ENCODE data around the gene PAPSS2. TPM values are rescaled to one million over a fixed set of nuclear protein-coding genes. Genes with fewer than 3 reads are reported as not detected.
"Not testable (repeated sequence)": the region's sequence is repeated elsewhere in the genome, so short reads cannot be mapped to it uniquely, and the experiment has no call there.

PAPSS2 gene
- 10 to 100 TPM in 3 of 4 donors, 1 to 10 TPM in 1; 4.4 to 20.1 (median 14.1) TPM for total RNA-seq

GRCh38 chr10:87659571-87660483 is at the start of gene PAPSS2:
PAPSS2 (plus strand) TSS chr10:87659878; CDS start chr10:87659982, 104 bp downstream.
- Histone ChIP-seq H3K4me3 (peak within 1 kb of the TSS; percentile 39 to 80), H3K27me3 (peaks cover 30% of the 10 kb centered on the region), H3K27ac (peak within 1 kb of the TSS in 3 of 4 donors; percentile 76 to 80 (median 76)), H3K9me3 (no peaks in the 10 kb centered on the region), H3K4me1 (peaks cover 0 to 41% (median 3%) of the 10 kb centered on the region in 3 donors), H3K36me3 (no peaks in the 10 kb centered on the region)
- peak; percentile 44 to 45 for TF ChIP-seq POLR2A (IDR thresholded peaks at IDR 0.05)
- TF ChIP-seq, protein P1, sequence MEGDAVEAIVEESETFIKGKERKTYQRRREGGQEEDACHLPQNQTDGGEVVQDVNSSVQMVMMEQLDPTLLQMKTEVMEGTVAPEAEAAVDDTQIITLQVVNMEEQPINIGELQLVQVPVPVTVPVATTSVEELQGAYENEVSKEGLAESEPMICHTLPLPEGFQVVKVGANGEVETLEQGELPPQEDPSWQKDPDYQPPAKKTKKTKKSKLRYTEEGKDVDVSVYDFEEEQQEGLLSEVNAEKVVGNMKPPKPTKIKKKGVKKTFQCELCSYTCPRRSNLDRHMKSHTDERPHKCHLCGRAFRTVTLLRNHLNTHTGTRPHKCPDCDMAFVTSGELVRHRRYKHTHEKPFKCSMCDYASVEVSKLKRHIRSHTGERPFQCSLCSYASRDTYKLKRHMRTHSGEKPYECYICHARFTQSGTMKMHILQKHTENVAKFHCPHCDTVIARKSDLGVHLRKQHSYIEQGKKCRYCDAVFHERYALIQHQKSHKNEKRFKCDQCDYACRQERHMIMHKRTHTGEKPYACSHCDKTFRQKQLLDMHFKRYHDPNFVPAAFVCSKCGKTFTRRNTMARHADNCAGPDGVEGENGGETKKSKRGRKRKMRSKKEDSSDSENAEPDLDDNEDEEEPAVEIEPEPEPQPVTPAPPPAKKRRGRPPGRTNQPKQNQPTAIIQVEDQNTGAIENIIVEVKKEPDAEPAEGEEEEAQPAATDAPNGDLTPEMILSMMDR (IDR thresholded peaks at IDR 0.05): peak in 1 of 4 experiments; percentile 16
- TF ChIP-seq POLR2AphosphoS5 (IDR thresholded peaks at IDR 0.05): no peak
- ATAC-seq: peak; percentile 80
- WGBS, 2 donors (ENCODE audit: low coverage in 1 of 2): no CpG with 5 or more reads among the region's 82 CpGs

DNA sequence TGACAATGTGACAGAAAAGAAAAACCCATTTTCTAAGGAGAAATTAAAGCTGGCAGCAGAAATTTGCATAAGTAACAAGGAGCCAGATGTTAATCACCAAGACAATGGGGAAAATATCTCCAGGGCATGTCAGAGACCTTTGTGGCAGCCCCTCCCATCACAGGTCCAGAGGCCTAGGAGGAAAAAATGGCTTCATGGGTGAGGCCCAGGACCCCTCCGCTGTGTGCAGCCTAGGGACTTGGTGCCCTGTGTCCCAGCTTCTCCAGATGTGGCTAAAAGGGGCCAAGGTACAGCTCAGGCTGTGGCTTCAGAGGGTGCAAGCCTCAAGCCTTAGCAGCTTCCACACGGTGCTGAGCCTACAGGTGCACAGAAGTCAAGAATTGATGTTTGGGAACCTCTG is 48.3 kb upstream of the PAPSS2 start:
- not testable (repeated sequence) for H3K4me1 ChIP-seq, H3K9me3 ChIP-seq, H3K36me3 ChIP-seq, H3K27ac ChIP-seq, ATAC-seq, H3K27me3 ChIP-seq, H3K4me3 ChIP-seq
- no CpG with 5 or more reads among the region's 2 CpGs for WGBS, 2 donors (ENCODE audit: low coverage in 1 of 2)

DNA sequence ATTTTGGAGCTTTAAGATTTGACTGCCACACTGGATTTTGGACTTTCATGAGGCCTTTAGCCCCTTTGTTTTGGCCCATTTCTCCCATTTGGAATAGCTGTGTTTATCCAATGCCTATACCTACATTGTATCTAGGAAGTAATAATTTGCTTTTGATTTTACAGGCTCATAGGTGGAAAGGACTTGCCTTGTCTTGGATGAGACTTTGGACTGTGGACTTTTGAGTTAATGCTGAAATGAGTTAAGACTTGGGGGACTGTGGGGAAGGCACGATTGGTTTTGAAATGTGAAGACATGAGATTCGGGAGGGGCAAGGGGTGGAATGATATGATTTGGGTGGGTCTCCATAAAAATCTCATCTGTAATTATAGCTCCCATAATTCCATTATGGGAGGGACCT is 47.6 kb upstream of the PAPSS2 start:
- Histone ChIP-seq H3K27ac (no peak overlapping the region), H3K36me3 (no peaks in the 10 kb centered on the region), H3K9me3 (peaks cover 0 to 7% (median 0%) of the 10 kb centered on the region in 3 donors), H3K4me3 (no peak overlapping the region), H3K4me1 (no peaks in the 10 kb centered on the region), H3K27me3 (peaks cover 10% of the 10 kb centered on the region)
- no peak for ATAC-seq
- TF ChIP-seq POLR2AphosphoS5 (IDR thresholded peaks at IDR 0.05) (no peak), POLR2A (IDR thresholded peaks at IDR 0.05) (no peak), EP300 (IDR thresholded peaks at IDR 0.05) (no peak)
- TF ChIP-seq, protein P1 (IDR thresholded peaks at IDR 0.05): no peak
- WGBS, 2 donors (ENCODE audit: low coverage in 1 of 2): 94 to 95% methylated on average over 2 of the region's 2 CpGs

DNA sequence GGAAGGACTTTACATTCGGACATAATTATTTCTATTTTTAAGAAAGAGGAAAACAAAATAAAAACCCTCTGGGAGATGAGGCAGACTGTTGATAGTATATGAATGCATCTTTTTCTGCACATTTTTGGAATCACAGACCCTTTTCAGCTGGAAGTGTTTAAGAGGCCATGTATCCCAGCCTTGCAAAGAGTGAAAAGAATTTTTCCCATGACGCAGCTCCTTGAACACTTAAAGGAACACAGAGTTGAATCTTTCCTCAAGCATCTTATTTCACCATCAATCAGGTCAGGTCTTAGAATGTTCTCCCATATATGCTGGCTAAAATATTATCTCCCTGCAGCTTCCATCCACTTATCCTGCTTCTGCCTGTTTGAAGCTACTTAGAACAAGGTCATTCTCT is 45.9 kb upstream of the PAPSS2 start:
- H3K9me3 ChIP-seq: peaks cover 0 to 7% (median 0%) of the 10 kb centered on the region in 3 donors
- H3K27me3 ChIP-seq: peaks cover 14% of the 10 kb centered on the region
- no peaks in the 10 kb centered on the region for H3K36me3 ChIP-seq
- 56 to 65% methylated on average over 1 to 2 of the region's 2 CpGs for WGBS, 2 donors (ENCODE audit: low coverage in 1 of 2)
- no peaks in the 10 kb centered on the region for H3K4me1 ChIP-seq
- H3K4me3 ChIP-seq: no peak overlapping the region
- no peak for ATAC-seq
- TF ChIP-seq EP300 (IDR thresholded peaks at IDR 0.05) (no peak), POLR2A (IDR thresholded peaks at IDR 0.05) (no peak), POLR2AphosphoS5 (IDR thresholded peaks at IDR 0.05) (no peak)
- TF ChIP-seq, protein P1 (IDR thresholded peaks at IDR 0.05): no peak
- no peak overlapping the region for H3K27ac ChIP-seq

DNA sequence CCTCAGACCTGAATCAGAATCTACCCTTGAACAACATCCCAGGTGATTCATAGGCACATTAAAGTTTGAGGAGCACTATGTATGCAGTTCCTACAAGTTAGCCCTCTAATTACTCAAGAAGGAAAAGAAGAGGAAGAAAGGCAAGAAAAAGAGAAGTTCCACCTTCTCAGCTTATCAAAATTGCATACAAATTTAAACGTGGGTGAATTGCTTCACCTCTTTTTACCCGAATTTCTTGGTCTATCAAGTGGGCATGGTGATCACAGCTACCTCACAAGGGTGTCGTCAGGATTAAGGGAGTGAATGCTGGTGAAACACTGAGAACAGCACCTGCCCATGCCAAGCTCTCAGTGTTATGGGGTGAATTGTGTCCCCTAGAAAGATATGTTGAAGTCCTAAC is 43.8 kb upstream of the PAPSS2 start:
- H3K36me3 ChIP-seq: no peaks in the 10 kb centered on the region
- no peak overlapping the region for H3K27ac ChIP-seq
- H3K27me3 ChIP-seq: peaks cover 14% of the 10 kb centered on the region
- TF ChIP-seq POLR2A (IDR thresholded peaks at IDR 0.05): no peak
- TF ChIP-seq POLR2AphosphoS5 (IDR thresholded peaks at IDR 0.05): no peak
- TF ChIP-seq, protein P1 (IDR thresholded peaks at IDR 0.05): no peak
- TF ChIP-seq EP300 (IDR thresholded peaks at IDR 0.05): no peak
- no peaks in the 10 kb centered on the region for H3K4me1 ChIP-seq
- no peak overlapping the region for H3K4me3 ChIP-seq
- ATAC-seq: no peak
- WGBS, 2 donors (ENCODE audit: low coverage in 1 of 2): 61% methylated on average over 3 of the region's 3 CpGs; no CpG with 5 or more reads in 1 of the 2 donors
- peaks cover 0 to 7% (median 0%) of the 10 kb centered on the region in 3 donors for H3K9me3 ChIP-seq
